WERI-Rb-1 (cell line): ENCODE data around the gene CAMKMT.
A peak's percentile ranks its signal among the peaks of the same experiment; 100 is the strongest.

Experiments used
- DNase-seq: peaks from one replicate; pipeline ENCODE4 v3.0.0-alpha.2; 2020
- H3K27ac ChIP-seq: fragments of 250-450 bp; sonication (Bioruptor Pico); 2 replicates; pipeline ENCODE4 v1.5.1; 2020; ENCODE audit warnings: mild to moderate bottlenecking, moderate library complexity
- H3K27me3 ChIP-seq: fragments of 250-450 bp; sonication (Bioruptor Pico); 2 replicates; pipeline ENCODE4 v1.5.1; 2021; ENCODE audit warnings: mild to moderate bottlenecking, low read depth, moderate library complexity; ENCODE audit not compliant: insufficient read depth, severe bottlenecking
- H3K36me3 ChIP-seq: fragments of 250-450 bp; sonication (Bioruptor Pico); 2 replicates; pipeline ENCODE4 v1.5.1; 2020; ENCODE audit warnings: mild to moderate bottlenecking, moderate library complexity
- H3K4me3 ChIP-seq: 2 replicates; pipeline ENCODE4 v1.5.1; 2011; ENCODE audit warnings: low read depth, mild to moderate bottlenecking, control low read depth, low read length
- H3K9me3 ChIP-seq: fragments of 250-450 bp; sonication (Bioruptor Pico); 2 replicates; pipeline ENCODE4 v1.5.1; 2021; ENCODE audit warnings: mild to moderate bottlenecking, moderate library complexity; ENCODE audit not compliant: severe bottlenecking
- CTCF ChIP-seq: IDR thresholded peaks from 2 replicates; pipeline ENCODE4 v1.5.1; 2011; ENCODE audit warnings: low read depth, mild to moderate bottlenecking, control low read depth, inconsistent platforms, low read length

The CAMKMT gene

GRCh38 chr2:44766220-44766619 lies 404.5 kb downstream of the CAMKMT start:
- H3K27me3 ChIP-seq, result no peaks in the 10 kb centered on the region
- no peak for DNase-seq
- TF ChIP-seq CTCF, result no peak

GRCh38 chr2:44766777-44767176 lies 405.0 kb downstream of the CAMKMT start:
- no peaks in the 10 kb centered on the region for H3K36me3 ChIP-seq
- TF ChIP-seq CTCF, result no peak
- DNase-seq, result no peak
- no peaks in the 10 kb centered on the region for H3K9me3 ChIP-seq
- no peak overlapping the region for H3K4me3 ChIP-seq
- H3K27me3 ChIP-seq, result no peaks in the 10 kb centered on the region
- peak overlapping the region; percentile 92 for H3K27ac ChIP-seq

More at GRCh38 chr2:44766220-44766619, 404.5 kb downstream of the CAMKMT start:
- Histone ChIP-seq H3K36me3 (no peaks in the 10 kb centered on the region), H3K9me3 (no peaks in the 10 kb centered on the region), H3K4me3 (no peak overlapping the region), H3K27ac (peak overlapping the region; percentile 92; the same call in 1 of the 2 replicates)

- no peaks in the 10 kb centered on the region for H3K27me3 ChIP-seq
Observed at GRCh38 chr2:44767691-44768090, 405.9 kb downstream of the CAMKMT start.

GRCh38 chr2:44768438-44769236 lies 406.9 kb downstream of the CAMKMT start:
- TF ChIP-seq CTCF, result no peak
- H3K27me3 ChIP-seq, result no peaks in the 10 kb centered on the region
- H3K9me3 ChIP-seq, result no peaks in the 10 kb centered on the region
- peak overlapping the region; percentile 34 for H3K4me3 ChIP-seq
- peak overlapping the region; percentile 92 for H3K27ac ChIP-seq
- DNase-seq, result peak; percentile 90
- H3K36me3 ChIP-seq, result no peaks in the 10 kb centered on the region

More at GRCh38 chr2:44767691-44768090, 405.9 kb downstream of the CAMKMT start:
- no peak for TF ChIP-seq CTCF
- H3K9me3 ChIP-seq, result no peaks in the 10 kb centered on the region
- H3K4me3 ChIP-seq, result peak overlapping the region; percentile 34; the same call in 1 of the 2 replicates
- DNase-seq, result peak; percentile 48
- peak overlapping the region; percentile 92 for H3K27ac ChIP-seq
- H3K36me3 ChIP-seq, result no peaks in the 10 kb centered on the region

- Histone ChIP-seq H3K9me3 (no peaks in the 10 kb centered on the region), H3K27me3 (no peaks in the 10 kb centered on the region), H3K36me3 (no peaks in the 10 kb centered on the region), H3K27ac (peak overlapping the region; percentile 92), H3K4me3 (peak overlapping the region; percentile 34)
- TF ChIP-seq CTCF, result no peak
- no peak for DNase-seq
Observed at GRCh38 chr2:44769349-44770011, 407.7 kb downstream of the CAMKMT start.
